SJSA1 (cell line): ENCODE data around the gene OPRD1. TPM values are rescaled to one million over a fixed set of nuclear protein-coding genes. Genes with fewer than 3 reads are reported as not detected.

ENCODE experiments used
- DNase-seq, 2 experiments: peaks; one replicate each; pipeline ENCODE4 v3.0.0-alpha.2; 2015 to 2020; ENCODE audit warnings: low spot score in 2 of 2, low read depth in 1 of 2
- H3K27ac ChIP-seq: fragments of 250-450 bp; sonication (Bioruptor Pico); 2 replicates; pipeline ENCODE4 v1.5.1; 2020; ENCODE audit warnings: mild to moderate bottlenecking, moderate library complexity
- H3K27me3 ChIP-seq: fragments of 250-450 bp; sonication (Bioruptor Pico); replicated peaks from 2 replicates; pipeline ENCODE4 v1.5.1; 2020; ENCODE audit warnings: mild to moderate bottlenecking, moderate library complexity
- H3K36me3 ChIP-seq: fragments of 250-450 bp; sonication (Bioruptor Pico); 2 replicates; pipeline ENCODE4 v1.5.1; 2020; ENCODE audit warnings: mild to moderate bottlenecking
- H3K4me1 ChIP-seq: fragments of 250-450 bp; sonication (Bioruptor Pico); replicated peaks from 2 replicates; pipeline ENCODE4 v1.6.1; 2021; ENCODE audit warnings: mild to moderate bottlenecking
- H3K4me3 ChIP-seq: fragments of 250-450 bp; sonication (Bioruptor Pico); 2 replicates; pipeline ENCODE4 v1.5.1; 2020; ENCODE audit warnings: mild to moderate bottlenecking
- H3K9me3 ChIP-seq: fragments of 250-450 bp; sonication (Bioruptor Pico); replicated peaks from 2 replicates; pipeline ENCODE4 v1.5.1; 2020; ENCODE audit warnings: mild to moderate bottlenecking
- total RNA-seq: library from RNA; depleted of rRNA; stranded (reverse); fragments of >200 nt; shearing (Covaris generic); gene quantifications from 2 replicates; pipeline ENCODE4 v1.2.3, GENCODE V29; 2014

Gene OPRD1
- total RNA-seq, 1 experiment from 2014 or later: 0.05 TPM

DNA sequence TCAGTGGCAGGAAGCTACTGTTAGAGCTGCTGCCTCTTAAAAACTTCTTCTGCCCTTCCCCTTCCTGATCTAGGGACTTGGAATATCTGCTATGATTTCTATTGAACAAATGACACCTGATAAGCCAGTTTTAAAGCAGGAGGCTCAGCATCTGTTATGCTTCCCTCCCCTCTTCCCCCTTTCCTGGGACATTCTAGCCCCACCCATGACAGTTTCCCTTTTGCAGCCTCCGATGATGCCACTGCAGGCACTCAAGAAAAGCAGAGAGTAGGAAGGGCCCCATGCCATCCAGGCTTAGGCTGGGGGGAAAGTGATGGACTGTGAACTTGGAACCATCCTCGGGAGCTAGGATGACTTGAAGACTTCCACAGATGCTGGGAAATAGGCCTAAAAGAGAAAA lies 87.3 kb downstream of the OPRD1 start:
- Histone ChIP-seq H3K36me3 (no peaks in the 10 kb centered on the region), H3K27ac (no peak overlapping the region), H3K27me3 (no peaks in the 10 kb centered on the region), H3K9me3 (no peaks in the 10 kb centered on the region), H3K4me3 (no peak overlapping the region), H3K4me1 (no peaks in the 10 kb centered on the region)
- DNase-seq: no peak

DNA sequence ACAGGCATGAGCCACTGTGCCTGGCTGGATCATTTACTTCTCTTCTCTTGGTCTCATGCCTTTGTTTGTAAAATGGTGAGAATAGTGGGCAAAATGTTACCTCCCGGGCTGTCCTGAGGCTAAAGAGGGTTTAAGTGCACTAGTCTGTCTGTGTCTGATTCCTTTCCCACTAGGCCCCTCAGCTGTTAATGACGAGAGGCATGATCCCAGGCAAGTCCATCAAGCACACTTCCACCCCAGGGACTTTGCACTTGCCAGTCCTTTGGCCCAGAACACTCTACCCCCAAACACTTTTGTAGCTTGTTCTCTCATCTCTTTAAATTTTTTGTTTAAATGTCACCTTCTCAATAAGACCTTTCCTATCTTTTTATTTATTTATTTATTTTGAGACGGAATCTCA lies 88.6 kb downstream of the OPRD1 start:
- Histone ChIP-seq H3K4me3 (no peak overlapping the region), H3K27me3 (no peaks in the 10 kb centered on the region), H3K36me3 (no peaks in the 10 kb centered on the region), H3K27ac (no peak overlapping the region), H3K4me1 (no peaks in the 10 kb centered on the region), H3K9me3 (no peaks in the 10 kb centered on the region)
- no peak for DNase-seq

DNA sequence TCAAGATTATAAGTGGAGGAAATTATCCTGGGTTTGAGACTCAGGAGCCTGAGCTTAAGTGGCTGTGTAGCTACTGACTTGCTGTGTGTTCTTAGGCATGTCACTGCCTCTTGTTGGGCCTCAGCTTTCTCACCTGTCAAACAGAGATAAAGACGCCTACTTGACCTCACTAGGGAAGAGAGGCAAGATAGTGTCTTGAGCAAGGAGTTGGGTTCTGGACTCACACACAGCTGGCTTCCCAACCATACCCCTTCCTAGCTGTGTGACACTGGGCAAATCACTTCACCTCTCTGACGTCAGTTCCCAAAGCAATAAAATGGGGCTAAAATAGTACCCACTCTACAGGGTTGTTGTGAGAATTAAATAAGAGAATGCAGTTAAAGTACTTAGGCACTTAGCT lies 90.8 kb downstream of the OPRD1 start:
- H3K9me3 ChIP-seq: no peaks in the 10 kb centered on the region
- H3K27ac ChIP-seq: no peak overlapping the region
- no peak for DNase-seq
- H3K27me3 ChIP-seq: no peaks in the 10 kb centered on the region
- no peak overlapping the region for H3K4me3 ChIP-seq
- H3K36me3 ChIP-seq: no peaks in the 10 kb centered on the region
- no peaks in the 10 kb centered on the region for H3K4me1 ChIP-seq

DNA sequence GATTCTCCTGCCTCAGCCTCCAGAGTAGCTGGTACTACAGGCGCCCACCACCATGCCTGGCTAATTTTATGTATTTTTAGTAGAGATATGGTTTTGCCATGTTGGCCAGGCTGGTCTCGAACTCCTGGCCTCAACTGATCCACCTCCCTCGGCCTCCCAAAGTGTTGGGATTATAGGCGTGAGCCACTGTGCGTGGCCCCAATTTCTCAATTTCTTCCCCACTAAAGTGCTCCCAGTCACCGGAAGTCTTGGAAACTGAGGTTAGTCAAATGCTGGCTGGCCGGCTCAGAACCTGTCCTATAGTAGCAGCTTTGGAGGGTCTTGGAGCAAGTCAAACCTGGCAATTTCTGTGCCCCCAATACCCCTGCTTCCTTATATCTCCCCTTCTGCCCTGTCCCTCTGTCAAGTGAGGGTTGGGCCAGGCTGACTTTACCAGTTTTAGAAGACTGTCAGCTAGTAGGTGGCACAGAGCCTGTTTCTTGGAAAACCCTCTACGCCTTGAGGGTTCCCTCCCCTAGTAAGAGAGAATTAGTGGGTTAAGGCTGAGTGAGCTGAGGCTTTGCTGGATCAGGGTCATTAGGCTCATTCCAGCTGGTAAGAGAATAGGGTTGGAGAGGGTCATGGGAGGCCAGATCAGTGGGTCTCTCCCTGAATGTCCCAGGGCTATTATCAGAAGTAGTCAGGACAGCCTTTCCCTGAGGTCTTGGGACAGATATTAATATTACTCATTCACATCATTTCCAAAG lies 94.1 kb downstream of the OPRD1 start:
- H3K27ac ChIP-seq: no peak overlapping the region
- DNase-seq: no peak
- no peaks in the 10 kb centered on the region for H3K4me1 ChIP-seq
- H3K9me3 ChIP-seq: no peaks in the 10 kb centered on the region
- H3K4me3 ChIP-seq: no peak overlapping the region
- H3K27me3 ChIP-seq: no peaks in the 10 kb centered on the region
- H3K36me3 ChIP-seq: no peaks in the 10 kb centered on the region

DNA sequence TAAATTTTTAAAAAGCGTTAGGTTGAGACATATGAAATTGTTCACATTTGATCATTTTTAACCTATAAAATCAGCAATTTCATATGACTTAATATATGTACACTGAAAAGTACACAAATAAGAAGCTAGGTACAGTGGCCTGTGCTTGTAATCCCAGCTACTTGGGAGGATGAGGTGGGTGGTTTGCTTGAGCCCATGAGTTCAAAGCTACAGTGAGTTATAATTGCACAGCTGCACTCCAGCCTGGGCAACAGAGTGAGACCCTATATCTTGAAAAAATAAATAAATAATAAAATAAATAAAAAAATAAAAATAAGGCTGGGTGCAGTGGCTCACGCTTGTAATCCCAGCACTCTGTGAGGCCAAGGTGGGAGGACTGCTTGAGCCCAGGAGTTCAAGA lies 97.2 kb downstream of the OPRD1 start:
- H3K9me3 ChIP-seq: no peaks in the 10 kb centered on the region
- no peak overlapping the region for H3K4me3 ChIP-seq
- no peak overlapping the region for H3K27ac ChIP-seq
- no peak for DNase-seq
- peaks cover 5% of the 10 kb centered on the region for H3K4me1 ChIP-seq
- no peaks in the 10 kb centered on the region for H3K27me3 ChIP-seq
- no peaks in the 10 kb centered on the region for H3K36me3 ChIP-seq

DNA sequence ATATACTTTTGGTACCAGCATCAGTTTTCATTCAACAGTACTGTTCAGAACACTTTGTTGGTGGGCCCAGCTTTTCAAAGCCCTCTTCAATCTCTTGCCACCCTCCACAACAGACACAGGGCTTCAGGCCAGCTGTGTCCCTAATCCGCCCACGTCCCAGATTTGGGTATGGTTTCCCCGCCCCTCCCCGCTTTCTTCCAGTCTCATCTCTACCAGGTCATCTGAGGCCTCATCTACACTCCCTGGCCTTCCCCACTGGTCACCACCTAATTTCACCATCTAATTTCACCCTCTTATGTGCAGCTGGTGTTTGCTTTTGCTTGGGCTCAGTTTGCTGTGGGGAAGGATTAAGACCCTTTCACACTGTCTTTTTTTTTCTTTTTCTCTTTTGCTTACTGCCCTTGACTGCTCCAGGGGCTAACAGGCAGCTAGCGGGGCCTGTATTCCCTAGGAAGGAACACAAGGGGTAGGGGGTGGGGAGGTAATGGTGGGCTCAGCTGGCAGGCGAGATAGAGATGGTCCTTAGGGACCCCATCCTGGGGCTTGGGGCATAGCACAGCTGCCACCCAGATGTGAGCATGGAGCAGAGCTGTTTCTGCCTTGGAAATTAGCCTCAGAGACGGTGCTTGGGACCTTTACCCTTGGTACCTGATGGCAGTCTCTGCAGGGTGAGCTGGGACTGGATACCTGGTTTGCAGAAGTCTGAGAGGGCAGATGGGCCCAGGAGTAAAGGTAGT lies 98.6 kb downstream of the OPRD1 start:
- no peak for DNase-seq
- Histone ChIP-seq H3K36me3 (no peaks in the 10 kb centered on the region), H3K9me3 (no peaks in the 10 kb centered on the region), H3K4me1 (peaks cover 15% of the 10 kb centered on the region), H3K27me3 (no peaks in the 10 kb centered on the region; the same call in 1 of the 2 replicates), H3K4me3 (no peak overlapping the region), H3K27ac (no peak overlapping the region)

DNA sequence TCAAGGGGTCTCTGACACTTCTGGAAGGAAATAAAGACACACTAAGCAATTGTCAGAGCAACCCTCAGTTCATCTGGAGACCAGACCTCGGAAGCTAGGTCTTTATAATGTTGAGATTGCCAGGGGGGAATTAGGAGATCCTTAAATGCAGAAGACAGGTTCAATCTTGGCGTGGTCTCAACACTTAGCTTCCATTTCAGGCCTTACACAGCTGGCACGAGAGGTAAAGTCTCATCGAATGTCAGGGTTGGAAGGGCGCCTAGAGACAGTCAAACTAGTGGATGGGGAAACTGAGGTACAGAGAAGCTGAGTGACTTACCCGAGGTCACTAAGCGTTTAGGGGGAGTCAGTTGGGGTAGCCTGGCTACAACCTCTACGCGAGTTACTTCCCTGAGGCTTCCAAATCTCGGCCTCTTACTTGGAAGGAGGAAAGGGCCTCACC lies 101.8 kb downstream of the OPRD1 start:
- Histone ChIP-seq H3K4me1 (peaks cover 15% of the 10 kb centered on the region), H3K27ac (no peak overlapping the region)

DNA sequence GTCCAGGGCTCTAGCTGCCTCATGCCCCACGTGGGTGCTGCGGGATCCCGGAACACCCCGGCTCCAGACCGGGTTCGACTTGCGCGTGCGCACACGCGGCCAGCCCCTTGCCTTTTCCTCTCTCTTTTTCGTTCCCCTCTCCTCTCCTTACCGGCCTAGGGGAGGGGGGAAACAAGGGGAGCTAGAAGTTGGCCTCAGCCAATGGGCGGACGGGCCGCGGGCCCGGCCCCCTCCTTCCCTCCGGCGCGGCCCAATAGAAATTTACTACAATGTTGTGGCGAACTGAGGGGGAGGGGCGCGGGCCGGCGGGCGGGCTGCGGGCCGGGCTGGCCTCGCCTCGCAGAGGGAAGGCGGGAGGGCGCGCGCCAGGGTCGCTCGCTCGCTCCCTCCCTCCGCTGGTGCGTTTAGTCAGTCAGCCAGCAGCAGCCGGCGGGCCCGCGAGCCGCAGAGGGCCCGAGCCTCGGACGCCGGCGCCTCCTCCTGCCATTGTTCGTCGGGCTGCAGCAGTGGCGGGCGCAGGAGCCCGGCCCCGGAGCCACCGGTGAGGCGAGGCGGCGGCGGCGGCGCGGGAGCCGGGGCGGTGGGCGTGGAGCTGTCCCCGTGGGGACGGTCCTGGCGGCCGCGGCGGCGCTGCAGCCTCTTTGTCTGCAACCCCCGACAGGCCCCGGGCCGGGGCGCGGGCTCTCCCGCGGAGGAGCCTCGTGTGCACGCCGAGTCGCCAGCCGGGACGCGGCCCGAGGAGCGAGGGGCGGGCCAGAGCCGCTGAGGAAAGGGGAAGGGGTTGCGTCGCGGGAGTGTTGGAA lies 102.5 kb downstream of the OPRD1 start, which contains the start of gene EPB41:
TSS of gene EPB41 (plus strand) at position 342 of the 803 bp plus-strand sequence. CDS start 72,869 bp downstream, outside the sequence.
- Histone ChIP-seq H3K4me3 (peak within 1 kb of the TSS; percentile 58), H3K4me1 (peaks cover 15% of the 10 kb centered on the region), H3K27ac (no peak within 1 kb of the TSS), H3K36me3 (no peaks in the 10 kb centered on the region), H3K9me3 (no peaks in the 10 kb centered on the region), H3K27me3 (no peaks in the 10 kb centered on the region; the same call in 1 of the 2 replicates)
- DNase-seq: peak; percentile 91 to 92

More for the DNA sequence above, 101.8 kb downstream of the OPRD1 start:
- peak overlapping the region; percentile 58 for H3K4me3 ChIP-seq
- H3K9me3 ChIP-seq: no peaks in the 10 kb centered on the region
- no peak for DNase-seq
- no peaks in the 10 kb centered on the region; the same call in 1 of the 2 replicates for H3K27me3 ChIP-seq
- H3K36me3 ChIP-seq: no peaks in the 10 kb centered on the region

DNA sequence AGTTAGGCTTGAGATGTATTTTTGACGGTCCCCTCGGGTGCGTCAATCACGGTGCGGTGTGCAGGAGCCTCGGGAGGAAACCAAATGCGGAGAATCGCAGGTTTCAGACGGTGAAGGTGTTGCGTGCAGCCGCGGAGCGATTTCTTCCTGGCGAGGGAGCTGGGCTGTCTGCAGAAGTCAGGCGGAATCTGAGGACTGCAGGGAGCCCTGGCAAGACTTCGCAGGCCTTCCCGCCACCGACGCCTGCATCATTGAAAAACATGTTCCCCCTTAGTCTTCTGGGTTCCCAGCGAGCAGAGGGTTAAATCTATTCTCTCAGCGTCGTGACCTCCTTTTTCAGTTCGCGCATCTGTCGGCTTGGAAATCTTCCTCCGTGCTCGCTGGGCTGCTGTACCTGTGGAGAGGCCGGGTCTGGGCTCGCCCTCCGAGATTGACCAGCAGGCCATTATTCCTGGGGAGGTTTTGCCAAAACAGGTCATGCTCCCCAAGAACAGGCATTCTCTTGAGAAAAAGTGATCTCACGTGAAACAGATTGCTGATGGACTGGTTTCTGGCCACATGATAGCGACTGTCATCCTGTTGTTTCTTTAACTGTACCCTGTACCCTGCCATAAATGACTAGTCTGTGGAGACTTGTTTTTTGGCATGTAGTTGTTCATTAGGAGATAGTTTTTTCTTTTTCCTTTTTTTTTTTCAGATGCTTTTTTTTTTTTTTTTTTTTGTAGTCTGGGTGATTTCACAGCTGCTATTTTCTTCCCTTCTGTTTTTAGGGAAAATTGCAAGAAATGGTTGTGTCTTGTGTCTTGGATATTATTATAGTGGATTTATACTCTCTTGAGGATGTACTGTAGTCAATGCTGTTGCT lies 103.3 kb downstream of the OPRD1 start:
- Histone ChIP-seq H3K36me3 (no peaks in the 10 kb centered on the region), H3K9me3 (no peaks in the 10 kb centered on the region), H3K27me3 (no peaks in the 10 kb centered on the region; the same call in 1 of the 2 replicates), H3K4me1 (peaks cover 15% of the 10 kb centered on the region), H3K4me3 (peak overlapping the region; percentile 58), H3K27ac (no peak overlapping the region)
- peak in 1 of 2 experiments; percentile 55 for DNase-seq

DNA sequence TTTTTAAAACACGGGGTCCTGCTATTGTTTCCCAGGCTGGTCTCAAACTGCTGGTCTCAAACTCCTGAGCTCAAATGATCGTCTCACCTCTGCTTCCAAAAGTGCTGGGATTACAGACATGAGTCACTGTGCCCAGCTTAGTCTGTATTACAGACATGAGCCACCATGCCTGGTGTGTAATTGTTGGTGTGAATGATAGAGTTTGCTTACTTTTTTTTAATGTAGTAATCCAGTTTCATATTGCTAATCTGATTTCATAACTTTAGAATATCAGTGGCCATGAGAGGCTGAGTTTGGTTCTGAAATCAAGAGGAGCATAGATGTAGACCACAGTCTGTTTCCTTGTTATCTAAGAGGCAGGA lies 105.8 kb downstream of the OPRD1 start:
- Histone ChIP-seq H3K4me1 (peaks cover 15% of the 10 kb centered on the region), H3K4me3 (no peak overlapping the region), H3K27me3 (no peaks in the 10 kb centered on the region; the same call in 1 of the 2 replicates), H3K27ac (no peak overlapping the region), H3K9me3 (no peaks in the 10 kb centered on the region), H3K36me3 (no peaks in the 10 kb centered on the region)
- DNase-seq: no peak
